ENCODE results near the gene NOP9.

- TF ChIP-seq CTCF (IDR thresholded peaks at IDR 0.05) (no peak), POLR2AphosphoS5 (IDR thresholded peaks at IDR 0.05) (no peak)
These were observed 9.9 kb upstream of the NOP9 start for GRCh38 chr14:24289649-24290280.

Data from transverse colon (tissue), 4 donors.